Ovary (tissue), 9 donors: Measurements from ENCODE around the gene H6PD. TPM values are rescaled to one million over a fixed set of nuclear protein-coding genes. Genes with fewer than 3 reads are reported as not detected.

Experiments
- DNase-seq, 5 donors: peaks; one replicate each; pipeline ENCODE4 v3.0.0-alpha.2; 2019 to 2020
- H3K27ac ChIP-seq, 2 donors: fragments of 200-600 bp; one replicate each; pipeline versions ENCODE4 v1.5.1 to v1.8.0; 2019 to 2022
- H3K27me3 ChIP-seq: fragments of 200-600 bp; one replicate; pipeline ENCODE4 v1.8.0; 2022
- H3K36me3 ChIP-seq: fragments of 200-600 bp; sonication (generic); one replicate; pipeline ENCODE4 v1.5.1; 2019
- H3K4me1 ChIP-seq: one replicate; pipeline ENCODE4 v1.8.1; 2013; ENCODE audit warnings: mild to moderate bottlenecking, moderate library complexity; ENCODE audit not compliant: insufficient read depth
- H3K4me3 ChIP-seq: fragments of 200-600 bp; sonication (generic); one replicate; pipeline ENCODE4 v1.5.1; 2017
- H3K9me3 ChIP-seq, 2 donors: fragments of 200-600 bp in 1 of 2; sonication (generic) in 1 of 2; one replicate each; pipeline versions ENCODE4 v1.5.1 to v1.8.1; 2013 to 2019; ENCODE audit warnings: mild to moderate bottlenecking in 1 of 2, moderate library complexity in 1 of 2
- EP300 ChIP-seq: sonication (generic); formaldehyde crosslinking; IDR thresholded peaks from one replicate; pipeline ENCODE4 v1.6.1; 2017; ENCODE audit warnings: antibody characterized with exemption
- POLR2A ChIP-seq: fragments of 450-650 bp; IDR thresholded peaks from one replicate; pipeline ENCODE4 v1.6.1; 2017; ENCODE audit warnings: antibody characterized with exemption, mild to moderate bottlenecking, moderate library complexity
- WGBS, 3 donors: extraction: QIAGEN DNeasy Blood & Tissue Kit in 1 of 3; methylation state at CpG; one replicate each; pipeline versions ENCODE4 v1.1.5 to v1.1.7; 2013 to 2017; 5-methylcytosine and 5-hydroxymethylcytosine counted together
- intact Hi-C, 4 donors: fragments of 100-400 bp; cut with DNase I; formaldehyde crosslinking; loops; one replicate each; pipeline versions ENCODE4 v1.11.0 to v1.15.1; 2022 to 2023
- polyA plus RNA-seq, 2 donors: library from polyadenylated mRNA; stranded (reverse); fragments of 200-250 nt in 1 of 2; fragments of 350-450 nt in 1 of 2; fragmentation: Illumina TruSeq in 1 of 2; extraction: RNeasy Lipid Tissue Mini Kit (QIAGEN cat#74804) in 1 of 2; gene quantifications; one replicate each; pipeline ENCODE4 v1.2.3, GENCODE V29; 2013 to 2014
- total RNA-seq, 7 donors: library from RNA; depleted of rRNA in 2 of 7; stranded (reverse); fragments of >200 nt in 2 of 7; fragmentation: NEBNext Ultra II Directional in 3 of 7; extraction: Animal tissue kit (Norgen Biotek cat#: 25700) in 3 of 7; gene quantifications; one replicate each; pipeline versions ENCODE4 v1.1.0 to v1.2.4, GENCODE V29; 2016 to 2023
- TF ChIP-seq, protein P1 (sequence below), 3 donors: fragments of 450-650 bp in 2 of 3; fragments of 200-600 bp in 1 of 3; IDR thresholded peaks; one replicate each; pipeline versions ENCODE4 v1.5.1 to v1.8.0; 2016 to 2022; ENCODE audit warnings: antibody characterized with exemption in 3 of 3, mild to moderate bottlenecking in 1 of 3
- donor health status: DM: no; HTN: no; CAD: no; lungs with moderate emphysema.
- donor health status: DM: no; HTN: no; CAD: no.
- donor health status: Bipolar disorder and iron deficiency.
- donor health status: DM: yes; HTN: yes; CAD: no.
- donor health status: DM: no; HTN: no; CAD: no.
- donor health status: DM: yes; HTN: yes; CAD: no.

H6PD gene
- total and polyA plus RNA-seq, 9 donors: 47.0 to 148 (median 89.7) TPM

DNA sequence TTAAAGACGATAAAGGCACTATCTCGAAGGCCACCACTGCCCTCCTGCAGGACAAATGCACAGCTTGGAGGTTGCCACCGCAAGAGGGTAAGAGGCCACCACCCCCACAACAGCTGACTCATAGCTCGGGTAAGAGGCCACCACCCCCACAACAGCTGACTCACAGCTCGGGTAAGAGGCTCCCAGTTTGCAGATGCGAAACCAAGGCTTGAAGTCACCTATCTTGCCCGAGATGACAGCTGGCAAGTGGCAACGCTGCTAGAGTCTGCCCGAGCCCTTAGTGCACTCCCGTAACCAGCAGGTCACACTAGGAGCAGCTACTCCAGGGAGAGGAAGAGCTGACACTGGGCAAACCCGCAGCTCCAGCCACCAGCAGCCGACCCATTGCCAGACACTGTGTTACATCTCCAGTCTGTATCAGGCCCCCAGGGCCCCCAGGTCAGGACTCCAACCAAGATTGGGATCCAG is 41.0 kb downstream of the H6PD start:
- Histone ChIP-seq H3K4me1 (peaks cover 3% of the 10 kb centered on the region), H3K4me3 (no peak overlapping the region), H3K9me3 (no peaks in the 10 kb centered on the region), H3K27me3 (no peaks in the 10 kb centered on the region), H3K27ac (no peak overlapping the region), H3K36me3 (no peaks in the 10 kb centered on the region)
- intact Hi-C loops: loop anchor here in 1 of 4 donors (10.0 kb wide), 1 partner anchor 299 kb away; no protein-coding TSS in a partner anchor
- TF ChIP-seq POLR2A (no peak), EP300 (no peak)
- TF ChIP-seq, protein P1, sequence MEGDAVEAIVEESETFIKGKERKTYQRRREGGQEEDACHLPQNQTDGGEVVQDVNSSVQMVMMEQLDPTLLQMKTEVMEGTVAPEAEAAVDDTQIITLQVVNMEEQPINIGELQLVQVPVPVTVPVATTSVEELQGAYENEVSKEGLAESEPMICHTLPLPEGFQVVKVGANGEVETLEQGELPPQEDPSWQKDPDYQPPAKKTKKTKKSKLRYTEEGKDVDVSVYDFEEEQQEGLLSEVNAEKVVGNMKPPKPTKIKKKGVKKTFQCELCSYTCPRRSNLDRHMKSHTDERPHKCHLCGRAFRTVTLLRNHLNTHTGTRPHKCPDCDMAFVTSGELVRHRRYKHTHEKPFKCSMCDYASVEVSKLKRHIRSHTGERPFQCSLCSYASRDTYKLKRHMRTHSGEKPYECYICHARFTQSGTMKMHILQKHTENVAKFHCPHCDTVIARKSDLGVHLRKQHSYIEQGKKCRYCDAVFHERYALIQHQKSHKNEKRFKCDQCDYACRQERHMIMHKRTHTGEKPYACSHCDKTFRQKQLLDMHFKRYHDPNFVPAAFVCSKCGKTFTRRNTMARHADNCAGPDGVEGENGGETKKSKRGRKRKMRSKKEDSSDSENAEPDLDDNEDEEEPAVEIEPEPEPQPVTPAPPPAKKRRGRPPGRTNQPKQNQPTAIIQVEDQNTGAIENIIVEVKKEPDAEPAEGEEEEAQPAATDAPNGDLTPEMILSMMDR (IDR thresholded peaks at IDR 0.05): no peak
- no peak for DNase-seq
- WGBS, 3 donors: 58 to 68% (median 58%) methylated on average over 12 of the region's 12 CpGs

DNA sequence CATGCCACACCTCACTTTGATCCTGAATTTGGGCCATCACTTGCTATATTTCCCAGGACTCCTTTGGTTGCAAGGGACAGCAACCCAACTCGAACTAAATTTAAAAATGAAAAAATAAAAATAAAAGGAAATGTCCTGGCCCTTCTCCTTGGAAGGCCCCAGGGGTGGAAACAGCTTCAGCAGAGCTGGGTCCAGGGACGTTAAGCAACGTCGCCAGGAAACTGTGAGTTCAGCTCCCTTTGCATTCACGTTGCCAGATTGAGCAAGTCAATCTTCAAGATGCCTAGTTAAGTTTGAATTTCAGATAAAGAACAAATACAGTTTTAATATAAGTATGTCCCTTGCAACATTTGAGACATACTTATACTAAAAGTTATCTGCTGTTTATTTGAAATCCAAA is 43.5 kb downstream of the H6PD start:
- Histone ChIP-seq H3K27me3 (no peaks in the 10 kb centered on the region), H3K36me3 (no peaks in the 10 kb centered on the region), H3K4me3 (no peak overlapping the region), H3K9me3 (no peaks in the 10 kb centered on the region), H3K27ac (no peak overlapping the region), H3K4me1 (peaks cover 4% of the 10 kb centered on the region)
- TF ChIP-seq, protein P1 (IDR thresholded peaks at IDR 0.05): no peak
- TF ChIP-seq EP300: no peak
- TF ChIP-seq POLR2A: no peak
- 77 to 91% (median 90%) methylated on average over 5 of the region's 5 CpGs for WGBS, 3 donors
- intact Hi-C loops: loop anchor here in 1 of 4 donors (10.0 kb wide), 1 partner anchor 297 kb away; no protein-coding TSS in a partner anchor
- no peak for DNase-seq

DNA sequence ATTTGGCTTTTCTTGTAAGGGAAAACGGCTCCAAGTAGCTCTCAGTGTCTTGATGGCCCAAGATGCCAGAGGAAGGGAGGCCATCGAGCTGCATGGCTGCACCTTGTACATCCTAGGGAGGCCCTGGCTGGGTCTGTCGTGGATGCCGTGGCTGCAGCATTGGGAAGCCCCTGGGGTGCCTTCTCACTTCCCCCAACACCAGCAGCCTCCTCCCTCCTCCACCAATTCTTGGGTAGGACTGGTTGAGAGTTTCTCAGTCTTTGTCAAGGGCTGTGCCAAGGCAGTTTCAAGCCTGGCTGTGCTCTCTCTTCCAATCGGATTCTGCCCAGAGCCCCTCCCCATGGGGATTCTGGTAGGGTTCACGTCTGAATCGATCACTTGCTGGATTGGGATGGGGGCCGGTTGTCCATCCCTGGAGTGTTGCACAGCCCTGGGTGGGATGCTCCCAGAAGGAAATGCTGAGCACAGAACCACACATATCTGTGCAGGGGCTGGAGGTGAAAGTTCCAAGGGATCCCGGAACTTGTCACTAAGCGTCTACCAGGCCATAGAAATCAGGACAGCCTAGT is 44.1 kb downstream of the H6PD start:
- WGBS, 3 donors: 72 to 83% (median 78%) methylated on average over 10 of the region's 10 CpGs
- intact Hi-C loops: loop anchor here in 1 of 4 donors (10.0 kb wide), 1 partner anchor 296 kb away; no protein-coding TSS in a partner anchor
- no peak overlapping the region for H3K4me3 ChIP-seq
- TF ChIP-seq POLR2A (no peak), EP300 (no peak)
- TF ChIP-seq, protein P1 (IDR thresholded peaks at IDR 0.05): no peak
- no peak overlapping the region for H3K27ac ChIP-seq
- H3K9me3 ChIP-seq: no peaks in the 10 kb centered on the region
- DNase-seq: no peak
- H3K36me3 ChIP-seq: no peaks in the 10 kb centered on the region
- no peaks in the 10 kb centered on the region for H3K27me3 ChIP-seq
- H3K4me1 ChIP-seq: peaks cover 4% of the 10 kb centered on the region

DNA sequence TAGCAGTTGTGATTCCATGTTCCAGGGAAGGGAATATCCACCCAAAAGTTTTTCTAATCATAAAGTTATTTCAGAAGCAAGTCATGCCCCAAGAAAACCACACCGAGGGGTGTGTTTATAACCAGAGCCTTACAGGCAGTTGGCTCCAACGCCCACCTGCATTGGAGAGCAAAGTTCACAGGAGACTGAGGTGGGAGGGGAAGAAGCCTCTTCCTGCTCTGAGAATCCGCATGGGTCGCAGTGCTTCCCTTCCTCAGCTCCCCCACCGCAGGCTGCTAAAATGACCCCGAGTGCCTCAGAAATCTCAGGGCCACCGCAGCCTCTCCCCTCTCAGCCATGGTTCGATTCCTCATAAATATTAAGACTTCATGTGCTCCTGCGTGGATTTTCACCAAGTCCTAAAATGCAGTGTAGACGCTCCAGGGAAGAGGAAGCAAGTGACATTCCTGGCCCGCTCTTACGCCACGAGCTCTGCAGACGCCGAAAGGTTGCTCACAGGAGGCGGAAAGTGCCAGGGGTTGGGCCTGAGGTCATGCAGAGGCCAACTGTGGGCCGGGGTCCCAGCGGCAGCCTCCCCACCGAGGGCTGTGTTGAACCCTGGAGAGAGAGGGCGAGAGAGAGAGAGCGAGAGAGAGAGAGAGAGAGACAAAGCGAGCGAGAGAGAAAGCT is 44.7 kb downstream of the H6PD start:
- intact Hi-C loops: loop anchor here in 1 of 4 donors (10.0 kb wide), 1 partner anchor 295 kb away; no protein-coding TSS in a partner anchor
- TF ChIP-seq POLR2A (no peak), EP300 (no peak)
- TF ChIP-seq, protein P1 (IDR thresholded peaks at IDR 0.05): no peak
- Histone ChIP-seq H3K27me3 (no peaks in the 10 kb centered on the region), H3K27ac (no peak overlapping the region), H3K4me1 (peaks cover 4% of the 10 kb centered on the region), H3K9me3 (no peaks in the 10 kb centered on the region), H3K4me3 (no peak overlapping the region), H3K36me3 (no peaks in the 10 kb centered on the region)
- 65 to 72% (median 71%) methylated on average over 23 of the region's 23 CpGs for WGBS, 3 donors
- no peak for DNase-seq
